DND-41 (cell line): ENCODE data around the gene DNMBP.

ENCODE experiments used
- ATAC-seq: fragments of 200-7000 bp; cut with Tn5 transposase; 3 replicates; pipeline ENCODE4 v1.9.1; 2021; ENCODE audit warnings: low read depth; ENCODE audit not compliant: insufficient read depth
- DNase-seq: peaks from one replicate; pipeline ENCODE4 v3.0.0-alpha.2; 2020
- H2AFZ ChIP-seq: 2 replicates; pipeline ENCODE4 v1.6.0; 2012; ENCODE audit warnings: low read depth, low read length
- H3K27ac ChIP-seq: 2 replicates; pipeline ENCODE4 v1.5.1; 2012; ENCODE audit warnings: low read length, inconsistent platforms
- H3K27me3 ChIP-seq: fragments of 200-600 bp; sonication (generic); 2 replicates; pipeline ENCODE4 v1.6.0; 2012; ENCODE audit warnings: low read length, mild to moderate bottlenecking, inconsistent platforms; ENCODE audit not compliant: insufficient read depth, poor library complexity
- H3K36me3 ChIP-seq: 2 replicates; pipeline ENCODE4 v1.5.1; 2012; ENCODE audit warnings: low read length, inconsistent platforms; ENCODE audit not compliant: insufficient read depth
- H3K4me1 ChIP-seq: 2 replicates; pipeline ENCODE4 v1.5.1; 2012; ENCODE audit warnings: mild to moderate bottlenecking, low read length; ENCODE audit not compliant: insufficient read depth
- H3K4me2 ChIP-seq: 2 replicates; pipeline ENCODE4 v1.6.0; 2012; ENCODE audit warnings: mild to moderate bottlenecking, moderate library complexity, low read length, inconsistent platforms; ENCODE audit not compliant: insufficient read depth
- H3K4me3 ChIP-seq, 2 experiments: fragments of 200-600 bp in 1 of 2; shearing (Covaris generic) in 1 of 2; 2 replicates each; pipeline ENCODE4 v1.5.1; 2012 to 2016; ENCODE audit warnings: inconsistent platforms in 2 of 2, low read length in 2 of 2, mild to moderate bottlenecking in 2 of 2, low read depth in 1 of 2, moderate library complexity in 1 of 2
- H3K79me2 ChIP-seq: 2 replicates; pipeline ENCODE4 v1.6.0; 2012; ENCODE audit warnings: low read length, inconsistent platforms; ENCODE audit not compliant: insufficient read depth
- H3K9ac ChIP-seq: 2 replicates; pipeline ENCODE4 v1.6.0; 2012; ENCODE audit warnings: low read depth, mild to moderate bottlenecking, inconsistent platforms, low read length, moderate library complexity
- H3K9me3 ChIP-seq: 2 replicates; pipeline ENCODE4 v1.5.1; 2012; ENCODE audit warnings: low read length, moderate library complexity, mild to moderate bottlenecking, inconsistent platforms; ENCODE audit not compliant: insufficient read depth, severe bottlenecking
- H4K20me1 ChIP-seq: 2 replicates; pipeline ENCODE4 v1.6.0; 2012; ENCODE audit warnings: low read length; ENCODE audit not compliant: insufficient read depth
- EZH2 ChIP-seq: IDR thresholded peaks from 3 replicates; pipeline ENCODE4 v1.6.1; 2012; ENCODE audit warnings: borderline replicate concordance, low read depth, mild to moderate bottlenecking, moderate library complexity, low read length, inconsistent platforms; ENCODE audit not compliant: severe bottlenecking
- TF ChIP-seq, protein P1 (sequence below): IDR thresholded peaks from 2 replicates; pipeline ENCODE4 v1.5.1; 2012; ENCODE audit warnings: borderline replicate concordance, low read length, moderate library complexity, mild to moderate bottlenecking; ENCODE audit not compliant: poor library complexity, severe bottlenecking; ENCODE audit errors: extremely low read depth

DNMBP gene

DNA sequence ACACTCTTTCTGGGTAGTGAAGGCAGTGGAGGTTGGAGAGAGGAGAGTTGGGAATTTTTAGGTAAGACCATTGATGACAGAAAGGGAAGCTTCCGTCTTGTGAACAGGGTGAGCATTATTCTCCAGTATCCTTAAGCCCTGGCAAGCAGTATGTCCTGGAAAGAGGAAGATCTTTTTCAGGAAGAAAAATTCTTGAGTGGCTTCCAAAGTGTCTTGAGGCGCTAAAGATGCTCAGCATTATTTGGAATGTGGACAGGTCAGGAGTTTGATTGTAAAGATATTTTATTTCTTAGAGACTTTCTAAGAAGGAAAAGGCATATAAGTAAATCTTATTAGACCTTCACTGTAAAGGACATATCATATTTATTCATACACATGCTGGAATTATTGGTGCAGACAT lies 173.0 kb downstream of the DNMBP start:
- TF ChIP-seq, protein P1, sequence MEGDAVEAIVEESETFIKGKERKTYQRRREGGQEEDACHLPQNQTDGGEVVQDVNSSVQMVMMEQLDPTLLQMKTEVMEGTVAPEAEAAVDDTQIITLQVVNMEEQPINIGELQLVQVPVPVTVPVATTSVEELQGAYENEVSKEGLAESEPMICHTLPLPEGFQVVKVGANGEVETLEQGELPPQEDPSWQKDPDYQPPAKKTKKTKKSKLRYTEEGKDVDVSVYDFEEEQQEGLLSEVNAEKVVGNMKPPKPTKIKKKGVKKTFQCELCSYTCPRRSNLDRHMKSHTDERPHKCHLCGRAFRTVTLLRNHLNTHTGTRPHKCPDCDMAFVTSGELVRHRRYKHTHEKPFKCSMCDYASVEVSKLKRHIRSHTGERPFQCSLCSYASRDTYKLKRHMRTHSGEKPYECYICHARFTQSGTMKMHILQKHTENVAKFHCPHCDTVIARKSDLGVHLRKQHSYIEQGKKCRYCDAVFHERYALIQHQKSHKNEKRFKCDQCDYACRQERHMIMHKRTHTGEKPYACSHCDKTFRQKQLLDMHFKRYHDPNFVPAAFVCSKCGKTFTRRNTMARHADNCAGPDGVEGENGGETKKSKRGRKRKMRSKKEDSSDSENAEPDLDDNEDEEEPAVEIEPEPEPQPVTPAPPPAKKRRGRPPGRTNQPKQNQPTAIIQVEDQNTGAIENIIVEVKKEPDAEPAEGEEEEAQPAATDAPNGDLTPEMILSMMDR: no peak
- no peak for TF ChIP-seq EZH2
- Histone ChIP-seq H3K4me2 (no peak overlapping the region), H3K27ac (no peak overlapping the region), H3K4me1 (no peaks in the 10 kb centered on the region), H3K36me3 (no peaks in the 10 kb centered on the region), H3K9ac (no peak overlapping the region), H3K27me3 (no peaks in the 10 kb centered on the region), H3K4me3 (no peak overlapping the region), H2AFZ (no peak overlapping the region), H3K79me2 (no peaks in the 10 kb centered on the region), H3K9me3 (no peaks in the 10 kb centered on the region), H4K20me1 (no peaks in the 10 kb centered on the region)
- DNase-seq (no peak), ATAC-seq (no peak)

DNA sequence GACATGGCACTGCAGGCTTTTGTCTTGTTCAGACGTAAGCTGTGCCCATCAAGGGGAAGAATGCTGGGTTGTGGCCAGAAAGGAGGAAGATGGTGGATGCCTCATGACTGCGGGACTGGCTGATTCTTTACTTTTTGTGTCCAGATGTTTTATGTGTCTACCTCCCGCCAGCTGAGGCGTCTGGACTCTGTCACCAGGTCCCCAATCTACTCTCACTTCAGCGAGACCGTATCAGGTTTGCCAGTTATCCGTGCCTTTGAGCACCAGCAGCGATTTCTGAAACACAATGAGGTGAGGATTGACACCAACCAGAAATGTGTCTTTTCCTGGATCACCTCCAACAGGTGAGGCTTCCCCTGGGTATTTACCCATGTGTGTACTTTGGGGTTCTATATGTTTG lies 173.8 kb downstream of the DNMBP start:
- no peaks in the 10 kb centered on the region for H3K79me2 ChIP-seq
- no peaks in the 10 kb centered on the region for H4K20me1 ChIP-seq
- DNase-seq (no peak), ATAC-seq (no peak)
- no peak overlapping the region for H3K9ac ChIP-seq
- no peaks in the 10 kb centered on the region for H3K36me3 ChIP-seq
- no peaks in the 10 kb centered on the region for H3K4me1 ChIP-seq
- no peak overlapping the region for H2AFZ ChIP-seq
- no peak overlapping the region for H3K4me3 ChIP-seq
- H3K27me3 ChIP-seq: no peaks in the 10 kb centered on the region
- no peak overlapping the region for H3K27ac ChIP-seq
- H3K9me3 ChIP-seq: no peaks in the 10 kb centered on the region
- TF ChIP-seq, protein P1: no peak
- TF ChIP-seq EZH2: no peak
- H3K4me2 ChIP-seq: no peak overlapping the region

DNA sequence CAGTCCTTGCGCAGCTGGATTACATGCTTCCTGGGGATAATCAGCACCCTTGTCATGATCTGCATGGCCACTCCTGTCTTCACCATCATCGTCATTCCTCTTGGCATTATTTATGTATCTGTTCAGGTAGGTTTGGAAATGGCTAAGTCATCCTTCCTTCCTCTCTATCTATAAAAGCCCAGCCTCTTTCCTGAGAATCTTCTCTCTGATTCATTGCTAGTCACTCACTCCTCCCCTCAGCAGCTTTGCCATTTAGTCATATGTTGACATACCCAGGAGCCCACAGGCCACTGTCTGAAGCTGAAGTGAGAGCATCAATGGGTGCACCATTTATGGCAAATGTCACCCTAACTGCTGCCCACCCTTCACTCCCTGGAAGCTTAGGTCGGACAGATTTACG lies 175.3 kb downstream of the DNMBP start:
- H3K4me1 ChIP-seq: no peaks in the 10 kb centered on the region
- H3K79me2 ChIP-seq: no peaks in the 10 kb centered on the region
- H3K9ac ChIP-seq: no peak overlapping the region
- no peaks in the 10 kb centered on the region for H3K36me3 ChIP-seq
- no peaks in the 10 kb centered on the region for H3K9me3 ChIP-seq
- no peaks in the 10 kb centered on the region for H4K20me1 ChIP-seq
- DNase-seq (no peak), ATAC-seq (no peak)
- no peak overlapping the region for H2AFZ ChIP-seq
- TF ChIP-seq, protein P1: no peak
- no peak for TF ChIP-seq EZH2
- H3K27ac ChIP-seq: no peak overlapping the region
- H3K4me2 ChIP-seq: no peak overlapping the region
- no peak overlapping the region for H3K4me3 ChIP-seq
- no peaks in the 10 kb centered on the region for H3K27me3 ChIP-seq

DNA sequence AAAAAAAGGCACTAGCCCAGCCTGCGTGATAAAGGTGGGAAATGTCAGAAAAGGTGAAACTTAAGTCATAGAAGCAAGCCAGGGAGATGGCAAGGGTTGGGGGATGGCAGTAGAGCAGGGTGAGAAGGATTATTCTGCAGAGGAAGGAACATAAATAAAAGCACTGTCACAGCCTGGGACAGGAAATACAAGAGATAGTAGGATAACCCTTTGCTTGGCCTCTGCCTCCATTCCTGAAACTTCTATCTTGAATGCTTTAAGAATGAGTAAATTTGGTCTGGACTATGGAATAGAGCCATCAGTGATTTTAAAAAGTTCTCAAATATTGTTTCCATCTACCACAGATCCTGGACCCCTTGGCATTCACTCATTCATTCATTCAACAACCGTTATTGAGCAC lies 177.3 kb downstream of the DNMBP start:
- Histone ChIP-seq H3K79me2 (no peaks in the 10 kb centered on the region), H2AFZ (no peak overlapping the region), H3K36me3 (no peaks in the 10 kb centered on the region), H3K9ac (no peak overlapping the region), H3K4me3 (no peak overlapping the region), H3K27ac (no peak overlapping the region), H3K4me2 (no peak overlapping the region), H4K20me1 (no peaks in the 10 kb centered on the region), H3K27me3 (no peaks in the 10 kb centered on the region), H3K4me1 (no peaks in the 10 kb centered on the region), H3K9me3 (no peaks in the 10 kb centered on the region)
- no peak for DNase-seq
- TF ChIP-seq, protein P1: no peak
- TF ChIP-seq EZH2: no peak
- ATAC-seq: no peak
